Mesendoderm (in vitro differentiated cells): ENCODE data around the gene ADD3.

Source experiments
- DNase-seq: peaks from one replicate; pipeline ENCODE4 v3.0.0; 2013
- H2AK5ac ChIP-seq: 2 replicates; pipeline ENCODE4 v1.6.1; 2013; ENCODE audit warnings: low read length, inconsistent platforms
- H2BK120ac ChIP-seq: 2 replicates; pipeline ENCODE4 v1.6.1; 2013; ENCODE audit warnings: low read depth, mild to moderate bottlenecking, low read length, moderate library complexity, mixed read lengths
- H2BK15ac ChIP-seq: replicated peaks from 2 replicates; pipeline ENCODE4 v1.6.1; 2013; ENCODE audit warnings: low read depth, mild to moderate bottlenecking, moderate library complexity
- H2BK5ac ChIP-seq: 2 replicates; pipeline ENCODE4 v1.6.1; 2013; ENCODE audit warnings: low read length, inconsistent platforms
- H3K18ac ChIP-seq: 2 replicates; pipeline ENCODE4 v1.6.1; 2013; ENCODE audit warnings: mild to moderate bottlenecking, low read length, mixed read lengths
- H3K23ac ChIP-seq: one replicate; pipeline ENCODE4 v1.6.1; 2013; ENCODE audit warnings: low read length
- H3K27ac ChIP-seq: 2 replicates; pipeline ENCODE4 v1.5.1; 2013; ENCODE audit warnings: low read depth, mild to moderate bottlenecking, inconsistent platforms, low read length, moderate library complexity
- H3K27me3 ChIP-seq: 2 replicates; pipeline ENCODE4 v1.6.1; 2013; ENCODE audit warnings: low read length, control low read depth, mild to moderate bottlenecking, inconsistent platforms; ENCODE audit not compliant: insufficient read depth, poor library complexity
- H3K36me3 ChIP-seq: 2 replicates; pipeline ENCODE4 v1.6.1; 2013; ENCODE audit warnings: low read length, inconsistent platforms; ENCODE audit not compliant: control insufficient read depth, insufficient read depth
- H3K4ac ChIP-seq: one replicate; pipeline ENCODE4 v1.6.1; 2013; ENCODE audit warnings: low read depth, mild to moderate bottlenecking, low read length, moderate library complexity
- H3K4me1 ChIP-seq: 2 replicates; pipeline ENCODE4 v1.6.1; 2013; ENCODE audit warnings: low read depth, low read length, inconsistent platforms; ENCODE audit not compliant: control insufficient read depth
- H3K4me2 ChIP-seq: 2 replicates; pipeline ENCODE4 v1.6.1; 2013; ENCODE audit warnings: low read length
- H3K4me3 ChIP-seq: 2 replicates; pipeline ENCODE4 v1.5.1; 2013; ENCODE audit warnings: mild to moderate bottlenecking, low read length
- H3K56ac ChIP-seq: one replicate; pipeline ENCODE4 v1.6.1; 2013; ENCODE audit warnings: low read length
- H3K79me1 ChIP-seq: 2 replicates; pipeline ENCODE4 v1.6.1; 2013; ENCODE audit warnings: low read length, inconsistent platforms
- H3K79me2 ChIP-seq: 2 replicates; pipeline ENCODE4 v1.6.1; 2013; ENCODE audit warnings: mild to moderate bottlenecking, low read length; ENCODE audit not compliant: control insufficient read depth, insufficient read depth
- H3K9ac ChIP-seq: 2 replicates; pipeline ENCODE4 v1.6.1; 2013; ENCODE audit warnings: low read length, inconsistent platforms
- H4K5ac ChIP-seq: one replicate; pipeline ENCODE4 v1.6.1; 2013; ENCODE audit warnings: low read length
- H4K8ac ChIP-seq: one replicate; pipeline ENCODE4 v1.6.1; 2013; ENCODE audit warnings: low read depth, mild to moderate bottlenecking, control low read depth, low read length, moderate library complexity
- WGBS: extraction: QIAGEN DNeasy Blood & Tissue Kit; methylation state at CpG from one replicate; pipeline ENCODE4 v1.1.7; 2013; ENCODE audit warnings: low lambda C conversion rate, missing lambda C conversion rate; ENCODE audit not compliant: insufficient coverage; ENCODE audit errors: extremely low coverage; 5-methylcytosine and 5-hydroxymethylcytosine counted together

Gene ADD3

DNA sequence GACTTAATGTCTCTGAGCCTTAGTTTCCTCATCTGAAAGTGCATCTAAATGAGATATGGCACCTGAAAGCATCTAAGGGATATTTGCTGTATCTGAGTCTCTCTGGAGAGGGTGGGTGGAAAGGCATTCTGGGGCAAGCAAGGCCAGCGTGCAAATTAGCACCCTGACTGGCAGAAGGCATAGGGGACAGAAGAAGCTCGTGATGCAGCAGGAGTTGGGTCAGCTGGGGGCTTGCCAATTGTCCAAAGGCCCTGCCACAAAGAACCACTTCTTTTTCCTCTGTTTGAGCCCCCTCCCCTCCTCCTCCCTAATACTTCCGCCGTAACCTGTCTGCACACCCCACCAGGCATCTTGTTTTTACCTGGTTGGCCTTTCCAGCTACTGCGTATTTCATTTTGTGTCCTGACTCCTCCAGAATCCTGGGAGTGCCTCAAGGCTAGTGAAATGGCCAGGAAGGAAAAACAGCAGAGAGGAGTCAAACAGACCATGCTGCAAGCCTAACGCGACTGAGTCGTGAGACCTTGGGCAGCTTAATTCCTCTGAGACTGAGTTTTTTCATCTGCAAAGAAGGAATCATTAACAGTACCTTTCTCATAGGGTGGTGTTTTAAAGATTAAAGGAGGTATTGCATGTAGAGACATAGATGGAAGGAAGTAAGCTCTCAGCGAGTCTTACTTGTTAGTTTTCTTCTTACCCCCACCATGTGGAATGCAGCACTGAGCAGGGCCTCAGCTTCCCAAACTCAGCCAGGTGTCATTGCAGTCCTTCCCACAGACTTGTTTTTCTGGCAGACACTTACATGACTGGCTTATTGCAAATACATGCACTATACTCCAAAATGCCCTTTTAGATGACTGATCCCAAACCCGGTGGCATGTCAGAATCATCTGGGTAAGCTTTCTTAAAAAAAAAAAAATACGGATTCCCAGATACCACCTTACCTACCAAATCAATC is 150.5 kb downstream of the ADD3 start:
- no peak overlapping the region for H3K9ac ChIP-seq
- no peak overlapping the region for H4K5ac ChIP-seq
- H2BK120ac ChIP-seq = no peak overlapping the region
- H3K4me1 ChIP-seq = peaks cover 4% of the 10 kb centered on the region
- H3K56ac ChIP-seq = no peak overlapping the region
- H3K79me1 ChIP-seq = no peaks in the 10 kb centered on the region
- no peak for DNase-seq
- no peak overlapping the region for H2AK5ac ChIP-seq
- H3K4ac ChIP-seq = no peak overlapping the region
- no peak overlapping the region for H3K27ac ChIP-seq
- no CpG with 5 or more reads among the region's 11 CpGs for WGBS
- no peaks in the 10 kb centered on the region for H3K79me2 ChIP-seq
- no peaks in the 10 kb centered on the region for H3K27me3 ChIP-seq
- H2BK15ac ChIP-seq = no peak overlapping the region
- no peak overlapping the region for H4K8ac ChIP-seq
- no peaks in the 10 kb centered on the region for H3K36me3 ChIP-seq
- H3K23ac ChIP-seq = no peak overlapping the region
- no peak overlapping the region for H3K4me3 ChIP-seq
- H3K18ac ChIP-seq = no peak overlapping the region
- H2BK5ac ChIP-seq = no peak overlapping the region
- no peak overlapping the region for H3K4me2 ChIP-seq

DNA sequence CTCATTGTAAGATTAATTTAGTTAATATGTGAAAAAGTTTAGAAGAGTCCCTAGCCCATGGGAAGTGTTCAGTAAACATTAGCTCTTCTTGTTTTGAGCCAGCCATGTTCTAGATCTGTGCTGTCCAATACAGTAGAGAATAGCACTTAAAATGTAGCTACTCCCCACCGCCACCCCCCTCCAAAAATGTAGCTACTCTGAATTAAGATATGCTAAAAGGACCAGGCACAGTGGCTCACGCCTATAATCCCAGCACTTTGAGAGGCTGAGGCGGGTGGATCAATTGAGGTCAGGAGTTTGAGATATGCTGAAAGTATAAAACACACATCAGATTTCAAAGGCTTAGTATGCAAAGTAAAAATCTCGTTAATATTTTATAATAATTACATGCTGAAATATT is 152.3 kb downstream of the ADD3 start:
- peaks cover 4% of the 10 kb centered on the region for H3K4me1 ChIP-seq
- no peak overlapping the region for H3K23ac ChIP-seq
- WGBS = no CpG with 5 or more reads among the region's 4 CpGs
- H3K27ac ChIP-seq = no peak overlapping the region
- H3K9ac ChIP-seq = no peak overlapping the region
- H2BK15ac ChIP-seq = no peak overlapping the region
- no peaks in the 10 kb centered on the region for H3K36me3 ChIP-seq
- no peak overlapping the region for H4K5ac ChIP-seq
- no peak for DNase-seq
- no peaks in the 10 kb centered on the region for H3K79me1 ChIP-seq
- H3K4me3 ChIP-seq = no peak overlapping the region
- no peaks in the 10 kb centered on the region for H3K79me2 ChIP-seq
- no peak overlapping the region for H3K18ac ChIP-seq
- no peaks in the 10 kb centered on the region for H3K27me3 ChIP-seq
- no peak overlapping the region for H2AK5ac ChIP-seq
- H3K4ac ChIP-seq = no peak overlapping the region
- no peak overlapping the region for H3K4me2 ChIP-seq
- no peak overlapping the region for H2BK5ac ChIP-seq
- no peak overlapping the region for H4K8ac ChIP-seq
- H2BK120ac ChIP-seq = no peak overlapping the region
- H3K56ac ChIP-seq = no peak overlapping the region

DNA sequence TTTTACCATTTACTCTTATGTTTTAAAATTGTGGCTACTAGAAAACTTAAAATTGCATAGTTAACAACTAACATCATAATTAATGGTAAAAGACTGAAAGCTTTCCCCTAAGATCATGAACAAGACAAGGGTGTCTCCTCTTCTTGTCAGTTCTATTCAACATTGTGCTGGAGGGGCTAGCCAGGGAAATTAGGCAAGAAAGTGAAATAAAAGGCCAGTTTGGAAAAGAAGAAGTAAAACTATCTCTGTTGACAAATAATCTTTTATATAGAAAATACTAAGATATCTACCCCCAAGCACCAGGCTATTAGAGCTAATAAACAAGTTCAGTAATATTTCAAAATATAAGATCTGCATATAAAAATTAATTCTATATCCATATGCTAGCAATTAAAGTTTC is 152.7 kb downstream of the ADD3 start:
- no peak overlapping the region for H3K4me3 ChIP-seq
- no peaks in the 10 kb centered on the region for H3K27me3 ChIP-seq
- H3K56ac ChIP-seq = no peak overlapping the region
- no peak overlapping the region for H2BK15ac ChIP-seq
- H3K4ac ChIP-seq = no peak overlapping the region
- H3K4me2 ChIP-seq = no peak overlapping the region
- no peak overlapping the region for H2BK120ac ChIP-seq
- no peak overlapping the region for H2AK5ac ChIP-seq
- H3K27ac ChIP-seq = no peak overlapping the region
- H4K8ac ChIP-seq = no peak overlapping the region
- H2BK5ac ChIP-seq = no peak overlapping the region
- DNase-seq = no peak
- H3K23ac ChIP-seq = no peak overlapping the region
- H3K36me3 ChIP-seq = no peaks in the 10 kb centered on the region
- no peak overlapping the region for H3K18ac ChIP-seq
- H3K79me1 ChIP-seq = no peaks in the 10 kb centered on the region
- no peak overlapping the region for H4K5ac ChIP-seq
- H3K9ac ChIP-seq = no peak overlapping the region
- H3K4me1 ChIP-seq = peaks cover 4% of the 10 kb centered on the region
- H3K79me2 ChIP-seq = no peaks in the 10 kb centered on the region

DNA sequence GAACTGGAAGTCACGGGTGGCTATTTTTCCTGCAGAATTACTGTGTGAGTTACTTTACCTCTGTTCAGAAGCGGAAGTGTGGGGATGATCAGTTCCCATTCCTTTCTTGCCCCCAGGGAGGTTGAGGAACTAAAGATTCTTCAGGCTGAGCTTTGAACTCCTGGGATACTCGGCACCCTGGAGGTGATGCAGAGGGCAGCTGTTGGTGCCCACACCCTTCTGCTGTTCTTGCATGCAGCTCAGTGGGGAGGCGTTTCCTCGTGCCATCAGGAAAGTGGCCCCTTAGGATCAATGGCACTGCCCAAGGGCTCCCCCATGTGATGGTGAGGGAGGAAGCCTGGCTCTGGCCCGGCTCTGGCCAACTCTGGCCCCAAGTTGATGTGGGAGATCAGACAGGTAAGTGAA is 155.0 kb downstream of the ADD3 start:
- no peak overlapping the region for H3K4me3 ChIP-seq
- H2AK5ac ChIP-seq = no peak overlapping the region
- H3K27me3 ChIP-seq = peaks cover 6% of the 10 kb centered on the region
- H4K8ac ChIP-seq = no peak overlapping the region
- H3K56ac ChIP-seq = peak overlapping the region; percentile 65
- no peak overlapping the region for H2BK5ac ChIP-seq
- DNase-seq = no peak
- no peak overlapping the region for H3K27ac ChIP-seq
- peaks cover 6% of the 10 kb centered on the region for H3K4me1 ChIP-seq
- no peak overlapping the region for H3K4me2 ChIP-seq
- no peak overlapping the region for H4K5ac ChIP-seq
- no CpG with 5 or more reads among the region's 6 CpGs for WGBS
- H3K18ac ChIP-seq = no peak overlapping the region
- no peak overlapping the region for H3K4ac ChIP-seq
- no peaks in the 10 kb centered on the region for H3K36me3 ChIP-seq
- no peaks in the 10 kb centered on the region for H3K79me2 ChIP-seq
- no peak overlapping the region for H2BK15ac ChIP-seq
- H3K9ac ChIP-seq = no peak overlapping the region
- H3K79me1 ChIP-seq = no peaks in the 10 kb centered on the region
- no peak overlapping the region for H2BK120ac ChIP-seq
- H3K23ac ChIP-seq = no peak overlapping the region

DNA sequence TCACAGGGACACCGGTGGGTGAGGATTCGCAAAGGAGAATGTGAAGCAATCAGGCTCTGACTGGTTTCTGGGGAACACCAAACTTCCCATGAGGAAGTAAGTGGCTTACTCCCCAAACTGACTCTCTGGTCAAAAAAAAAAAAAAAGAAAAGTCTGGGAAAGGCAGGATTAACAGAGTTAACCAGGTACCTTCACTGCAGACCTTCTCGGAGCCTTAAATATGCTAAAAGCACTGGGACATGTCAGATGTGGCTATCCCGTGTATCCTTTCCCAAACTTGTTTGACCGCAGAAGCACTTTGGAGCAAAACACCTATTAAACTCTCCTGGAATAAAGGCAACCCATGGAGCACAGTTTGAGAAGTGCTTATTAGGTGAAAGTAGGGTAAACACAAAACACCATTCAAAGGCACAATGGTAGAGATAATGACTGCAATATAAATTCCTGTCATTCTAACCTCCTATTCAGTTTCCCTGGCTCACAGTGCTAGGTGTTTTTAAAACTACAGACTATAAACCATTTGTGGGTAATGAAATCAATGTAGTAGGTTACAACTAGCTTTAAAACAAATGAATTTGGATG is 155.5 kb downstream of the ADD3 start:
- Histone ChIP-seq H3K4me3 (no peak overlapping the region), H3K18ac (no peak overlapping the region), H4K8ac (no peak overlapping the region), H2BK120ac (no peak overlapping the region), H3K4me1 (peaks cover 11% of the 10 kb centered on the region), H2BK5ac (no peak overlapping the region), H3K4ac (no peak overlapping the region), H3K79me1 (no peaks in the 10 kb centered on the region), H2AK5ac (no peak overlapping the region), H3K23ac (no peak overlapping the region), H2BK15ac (no peak overlapping the region), H3K36me3 (no peaks in the 10 kb centered on the region), H3K27ac (no peak overlapping the region), H4K5ac (no peak overlapping the region), H3K79me2 (no peaks in the 10 kb centered on the region), H3K56ac (peak overlapping the region; percentile 65), H3K9ac (no peak overlapping the region), H3K27me3 (peaks cover 7% of the 10 kb centered on the region), H3K4me2 (no peak overlapping the region)
- WGBS = no CpG with 5 or more reads among the region's 5 CpGs
- peak; percentile 81 for DNase-seq
